ENCODE results near the gene FAM180B. TPM values are rescaled to one million over a fixed set of nuclear protein-coding genes. Genes with fewer than 3 reads are reported as not detected.

FAM180B gene
- total and polyA plus RNA-seq, 2 of the 13 experiments (the other 11 are each of a cell fraction or from before 2014, with no cell fraction given), result 0.40 to 1.0 TPM

GRCh38 chr11:47578524-47579494 is 7.7 kb upstream of the FAM180B start, which contains the start of the genes KBTBD4 and NDUFS3 (continued):
- TF ChIP-seq MLLT10 (CRISPR knock-in tag; IDR thresholded peaks at IDR 0.05), result no peak
- peak; percentile 63; the same call in 1 of the 2 replicates for TF ChIP-seq ZNF780A (CRISPR knock-in tag; IDR thresholded peaks at IDR 0.05)
- peak; percentile 95; the same call in 1 of the 2 replicates for TF ChIP-seq SMYD3 (CRISPR knock-in tag; IDR thresholded peaks at IDR 0.05)
- TF ChIP-seq CBX1 (IDR thresholded peaks at IDR 0.05; ENCODE audit: low read depth), result peak; percentile 93
- peak; percentile 56 for TF ChIP-seq PPARG (CRISPR knock-in tag; conservative IDR thresholded peaks at IDR 0.05)
- no peak for TF ChIP-seq ZNF704 (CRISPR knock-in tag; IDR thresholded peaks at IDR 0.05; ENCODE audit: borderline replicate concordance)
- TF ChIP-seq ZNF678 (CRISPR knock-in tag; IDR thresholded peaks at IDR 0.05), result no peak
- no peak for TF ChIP-seq PLRG1 (conservative IDR thresholded peaks at IDR 0.05)
- TF ChIP-seq ZFY (CRISPR knock-in tag; IDR thresholded peaks at IDR 0.05), result peak; percentile 90
- peak; percentile 32; the same call in 1 of the 2 replicates for TF ChIP-seq NAIF1 (CRISPR knock-in tag; IDR thresholded peaks at IDR 0.05; ENCODE audit: borderline replicate concordance)
- TF ChIP-seq ZNF7 (CRISPR knock-in tag; IDR thresholded peaks at IDR 0.05), result peak; percentile 46; the same call in 1 of the 2 replicates
- TF ChIP-seq ZNF367 (CRISPR knock-in tag; IDR thresholded peaks at IDR 0.05; ENCODE audit: borderline replicate concordance), result peak; percentile 63; the same call in 1 of the 2 replicates
- peak; percentile 61; the same call in 1 of the 2 replicates for TF ChIP-seq ZNF576 (CRISPR knock-in tag; IDR thresholded peaks at IDR 0.05)
- peak; percentile 97 for TF ChIP-seq THAP11 (CRISPR knock-in tag; IDR thresholded peaks at IDR 0.05)
- TF ChIP-seq ZFYVE20 (CRISPR knock-in tag; IDR thresholded peaks at IDR 0.05; ENCODE audit: borderline replicate concordance, low read depth), result no peak
- peak; percentile 94; the same call in 1 of the 2 replicates for TF ChIP-seq ZNF607 (CRISPR knock-in tag; IDR thresholded peaks at IDR 0.05; ENCODE audit: borderline replicate concordance)
- no peak for TF ChIP-seq TRIM22 (IDR thresholded peaks at IDR 0.05)
- TF ChIP-seq ZBTB1 (CRISPR knock-in tag; IDR thresholded peaks at IDR 0.05; ENCODE audit: borderline replicate concordance), result peak; percentile 72; the same call in 1 of the 2 replicates
- TF ChIP-seq, protein P1, sequence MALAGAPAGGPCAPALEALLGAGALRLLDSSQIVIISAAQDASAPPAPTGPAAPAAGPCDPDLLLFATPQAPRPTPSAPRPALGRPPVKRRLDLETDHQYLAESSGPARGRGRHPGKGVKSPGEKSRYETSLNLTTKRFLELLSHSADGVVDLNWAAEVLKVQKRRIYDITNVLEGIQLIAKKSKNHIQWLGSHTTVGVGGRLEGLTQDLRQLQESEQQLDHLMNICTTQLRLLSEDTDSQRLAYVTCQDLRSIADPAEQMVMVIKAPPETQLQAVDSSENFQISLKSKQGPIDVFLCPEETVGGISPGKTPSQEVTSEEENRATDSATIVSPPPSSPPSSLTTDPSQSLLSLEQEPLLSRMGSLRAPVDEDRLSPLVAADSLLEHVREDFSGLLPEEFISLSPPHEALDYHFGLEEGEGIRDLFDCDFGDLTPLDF (CRISPR knock-in tag; IDR thresholded peaks at IDR 0.05), result peak; percentile 73; the same call in 1 of the 2 replicates
- TF ChIP-seq, protein P2, sequence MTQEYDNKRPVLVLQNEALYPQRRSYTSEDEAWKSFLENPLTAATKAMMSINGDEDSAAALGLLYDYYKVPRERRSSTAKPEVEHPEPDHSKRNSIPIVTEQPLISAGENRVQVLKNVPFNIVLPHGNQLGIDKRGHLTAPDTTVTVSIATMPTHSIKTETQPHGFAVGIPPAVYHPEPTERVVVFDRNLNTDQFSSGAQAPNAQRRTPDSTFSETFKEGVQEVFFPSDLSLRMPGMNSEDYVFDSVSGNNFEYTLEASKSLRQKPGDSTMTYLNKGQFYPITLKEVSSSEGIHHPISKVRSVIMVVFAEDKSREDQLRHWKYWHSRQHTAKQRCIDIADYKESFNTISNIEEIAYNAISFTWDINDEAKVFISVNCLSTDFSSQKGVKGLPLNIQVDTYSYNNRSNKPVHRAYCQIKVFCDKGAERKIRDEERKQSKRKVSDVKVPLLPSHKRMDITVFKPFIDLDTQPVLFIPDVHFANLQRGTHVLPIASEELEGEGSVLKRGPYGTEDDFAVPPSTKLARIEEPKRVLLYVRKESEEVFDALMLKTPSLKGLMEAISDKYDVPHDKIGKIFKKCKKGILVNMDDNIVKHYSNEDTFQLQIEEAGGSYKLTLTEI (CRISPR knock-in tag; conservative IDR thresholded peaks at IDR 0.05), result no peak; the same call in 1 of the 2 replicates
- 0 out of 2 replicates have a peak, but pooled peaks have one; percentile 57 for TF ChIP-seq ZNF569 (CRISPR knock-in tag; IDR thresholded peaks at IDR 0.05; ENCODE audit: borderline replicate concordance)
- no peak for TF ChIP-seq ZNF75D (CRISPR knock-in tag; IDR thresholded peaks at IDR 0.05; ENCODE audit: borderline replicate concordance)
- TF ChIP-seq NFE2L1 (CRISPR knock-in tag; IDR thresholded peaks at IDR 0.05; ENCODE audit: borderline replicate concordance), result no peak
- no peak for TF ChIP-seq CAMTA2 (CRISPR knock-in tag; IDR thresholded peaks at IDR 0.05; ENCODE audit: borderline replicate concordance)
